Pancreas (tissue), 10 donors: ENCODE data around the gene TRERF1. TPM values are rescaled to one million over a fixed set of nuclear protein-coding genes. Genes with fewer than 3 reads are reported as not detected.

Experiments used
- ATAC-seq, 4 donors: fragments of 200-7000 bp; cut with Tn5 transposase; one replicate each; pipeline versions ENCODE4 v1.8.0 to v1.9.1; 2020; ENCODE audit warnings: mild to moderate bottlenecking in 4 of 4, moderate library complexity in 4 of 4
- DNase-seq, 6 donors: peaks; one replicate each; pipeline ENCODE4 v3.0.0-alpha.2; 2020
- FAIRE-seq: peaks from 2 replicates; lab custom pipeline; 2012; peaks lifted over from hg19 to GRCh38; lab: Jason Lieb, UNC
- H3K27ac ChIP-seq, 4 donors: fragments of 200-600 bp; sonication (generic); 1 replicate in 3 of 4; 2 replicates in 1 of 4; pipeline versions ENCODE4 v1.5.0 to v1.8.0; 2020
- H3K27me3 ChIP-seq, 4 donors: fragments of 200-600 bp; one replicate each; pipeline ENCODE4 v1.8.0; 2021
- H3K36me3 ChIP-seq, 3 donors: fragments of 200-600 bp; sonication (generic) in 1 of 3; one replicate each; pipeline versions ENCODE4 v1.5.0 to v1.8.0; 2020 to 2021
- H3K4me1 ChIP-seq, 3 donors: fragments of 200-600 bp; one replicate each; pipeline ENCODE4 v1.8.0; 2021
- H3K4me3 ChIP-seq, 4 donors: fragments of 200-600 bp; sonication (generic) in 2 of 4; one replicate each; pipeline versions ENCODE4 v1.5.0 to v1.8.0; 2020 to 2021
- H3K9me3 ChIP-seq, 4 donors: fragments of 200-600 bp; one replicate each; pipeline ENCODE4 v1.8.0; 2021
- CTCF ChIP-seq, 4 donors: fragments of 200-600 bp; sonication (generic) in 3 of 4; IDR thresholded peaks; one replicate each; pipeline versions ENCODE4 v1.5.0 to v1.8.0; 2021; ENCODE audit warnings: antibody characterized with exemption in 4 of 4
- WGBS, 2 donors: extraction: QIAGEN DNeasy Blood & Tissue Kit; methylation state at CpG; one replicate each; pipeline ENCODE4 v1.1.7; 2013; 5-methylcytosine and 5-hydroxymethylcytosine counted together
- intact Hi-C, 3 donors: fragments of 100-400 bp; cut with DNase I; formaldehyde crosslinking; loops; one replicate each; pipeline versions ENCODE4 v1.11.1 to v1.14.2; 2022
- polyA plus RNA-seq, 2 donors: library from polyadenylated mRNA; stranded (reverse); fragments of 200-250 nt; gene quantifications; one replicate each; pipeline ENCODE4 v1.2.3, GENCODE V29; 2013
- total RNA-seq, 6 donors: library from RNA; stranded (reverse); fragmentation: NEBNext Ultra II Directional in 4 of 6; extraction: Animal tissue kit (Norgen Biotek cat#: 25700) in 4 of 6; gene quantifications; one replicate each; pipeline versions ENCODE4 v1.2.1 to v1.2.4, GENCODE V29; 2021 to 2023
- donor health status: healthy with polysubstance abuse.
- donor health status: DM: no; HTN: no; CAD: no; lungs with moderate emphysema.
- donor health status: DM: no; HTN: no; CAD: no.
- donor health status: control.
- donor health status: control.
- donor health status: Bipolar disorder and iron deficiency.
- donor health status: DM: yes; HTN: yes; CAD: no.
- donor health status: DM: no; HTN: no; CAD: no.
- donor health status: DM: no; HTN: no; CAD: no.
- donor health status: DM: yes; HTN: yes; CAD: no.

TRERF1 gene
- total and polyA plus RNA-seq, 8 donors = 0.94 to 2.5 (median 1.5) TPM

GRCh38 chr6:42431877-42432276 is 19.8 kb downstream of the TRERF1 start:
- Histone ChIP-seq H3K27ac (no peak overlapping the region), H3K4me3 (no peak overlapping the region), H3K9me3 (no peaks in the 10 kb centered on the region), H3K27me3 (no peaks in the 10 kb centered on the region), H3K4me1 (peaks cover 0 to 12% (median 0%) of the 10 kb centered on the region in 3 donors), H3K36me3 (no peaks in the 10 kb centered on the region)
- 84 to 91% methylated on average over 3 of the region's 3 CpGs for WGBS, 2 donors
- DNase-seq (no peak), ATAC-seq (no peak), FAIRE-seq (no peak)
- no peak for TF ChIP-seq CTCF (IDR thresholded peaks at IDR 0.05)
- intact Hi-C loops = no loop called here

- H3K4me3 ChIP-seq = no peak overlapping the region
- ATAC-seq = no peak
- no peak overlapping the region for H3K27ac ChIP-seq
- TF ChIP-seq CTCF (IDR thresholded peaks at IDR 0.05) = no peak
- H3K4me1 ChIP-seq = peaks cover 0 to 12% (median 0%) of the 10 kb centered on the region in 3 donors
- no peaks in the 10 kb centered on the region for H3K27me3 ChIP-seq
- no peak for FAIRE-seq
- intact Hi-C loops = no loop called here
- 97% methylated on average over 3 of the region's 3 CpGs for WGBS, 2 donors
- H3K9me3 ChIP-seq = no peaks in the 10 kb centered on the region
- no peaks in the 10 kb centered on the region for H3K36me3 ChIP-seq
- no peak for DNase-seq
Measured at GRCh38 chr6:42431356-42431755, 20.4 kb downstream of the TRERF1 start.

GRCh38 chr6:42429836-42430235 is 21.9 kb downstream of the TRERF1 start:
- intact Hi-C loops = no loop called here
- WGBS, 2 donors = 91 to 99% methylated on average over 7 of the region's 7 CpGs
- FAIRE-seq = no peak
- no peaks in the 10 kb centered on the region for H3K9me3 ChIP-seq
- peaks cover 0 to 12% (median 0%) of the 10 kb centered on the region in 3 donors for H3K4me1 ChIP-seq
- TF ChIP-seq CTCF (IDR thresholded peaks at IDR 0.05) = no peak
- H3K27ac ChIP-seq = no peak overlapping the region
- no peaks in the 10 kb centered on the region for H3K36me3 ChIP-seq
- ATAC-seq = no peak
- no peak overlapping the region for H3K4me3 ChIP-seq
- H3K27me3 ChIP-seq = no peaks in the 10 kb centered on the region
- no peak for DNase-seq

- Histone ChIP-seq H3K4me1 (peaks cover 0 to 12% (median 0%) of the 10 kb centered on the region in 3 donors), H3K27me3 (no peaks in the 10 kb centered on the region), H3K4me3 (no peak overlapping the region), H3K9me3 (no peaks in the 10 kb centered on the region), H3K27ac (peak overlapping the region in 2 of 4 donors; percentile 6 to 25), H3K36me3 (no peaks in the 10 kb centered on the region)
- FAIRE-seq (no peak), DNase-seq (no peak), ATAC-seq (no peak)
- TF ChIP-seq CTCF (IDR thresholded peaks at IDR 0.05) = no peak
- WGBS, 2 donors = 81 to 82% methylated on average over 8 of the region's 8 CpGs
- intact Hi-C loops = no loop called here
Measured at GRCh38 chr6:42429042-42429585, 22.6 kb downstream of the TRERF1 start.

- no peak for TF ChIP-seq CTCF (IDR thresholded peaks at IDR 0.05)
- H3K27me3 ChIP-seq = no peaks in the 10 kb centered on the region
- H3K4me3 ChIP-seq = no peak overlapping the region
- FAIRE-seq (no peak), ATAC-seq (peak in 3 of 4 donors; percentile 79 to 87 (median 86)), DNase-seq (peak in 3 of 6 donors; percentile 12 to 35 (median 25))
- intact Hi-C loops = no loop called here
- WGBS, 2 donors = 64 to 70% methylated on average over 7 of the region's 7 CpGs
- H3K36me3 ChIP-seq = no peaks in the 10 kb centered on the region
- peak overlapping the region in 2 of 4 donors; percentile 6 to 25 for H3K27ac ChIP-seq
- H3K4me1 ChIP-seq = peaks cover 0 to 12% (median 0%) of the 10 kb centered on the region in 3 donors
- H3K9me3 ChIP-seq = no peaks in the 10 kb centered on the region
Measured at GRCh38 chr6:42428326-42429041, 23.2 kb downstream of the TRERF1 start.
